HG03558 (cell line): Measurements from ENCODE around the gene PTPRH.

ENCODE experiments used
- ATAC-seq: cut with Tn5 transposase; IDR thresholded peaks from one replicate; pipeline ENCODE4 v1.9.1; 2021; ENCODE audit warnings: moderate number of reproducible peaks; ENCODE audit not compliant: unreplicated experiment; ENCODE audit errors: extremely low read depth

PTPRH gene

DNA sequence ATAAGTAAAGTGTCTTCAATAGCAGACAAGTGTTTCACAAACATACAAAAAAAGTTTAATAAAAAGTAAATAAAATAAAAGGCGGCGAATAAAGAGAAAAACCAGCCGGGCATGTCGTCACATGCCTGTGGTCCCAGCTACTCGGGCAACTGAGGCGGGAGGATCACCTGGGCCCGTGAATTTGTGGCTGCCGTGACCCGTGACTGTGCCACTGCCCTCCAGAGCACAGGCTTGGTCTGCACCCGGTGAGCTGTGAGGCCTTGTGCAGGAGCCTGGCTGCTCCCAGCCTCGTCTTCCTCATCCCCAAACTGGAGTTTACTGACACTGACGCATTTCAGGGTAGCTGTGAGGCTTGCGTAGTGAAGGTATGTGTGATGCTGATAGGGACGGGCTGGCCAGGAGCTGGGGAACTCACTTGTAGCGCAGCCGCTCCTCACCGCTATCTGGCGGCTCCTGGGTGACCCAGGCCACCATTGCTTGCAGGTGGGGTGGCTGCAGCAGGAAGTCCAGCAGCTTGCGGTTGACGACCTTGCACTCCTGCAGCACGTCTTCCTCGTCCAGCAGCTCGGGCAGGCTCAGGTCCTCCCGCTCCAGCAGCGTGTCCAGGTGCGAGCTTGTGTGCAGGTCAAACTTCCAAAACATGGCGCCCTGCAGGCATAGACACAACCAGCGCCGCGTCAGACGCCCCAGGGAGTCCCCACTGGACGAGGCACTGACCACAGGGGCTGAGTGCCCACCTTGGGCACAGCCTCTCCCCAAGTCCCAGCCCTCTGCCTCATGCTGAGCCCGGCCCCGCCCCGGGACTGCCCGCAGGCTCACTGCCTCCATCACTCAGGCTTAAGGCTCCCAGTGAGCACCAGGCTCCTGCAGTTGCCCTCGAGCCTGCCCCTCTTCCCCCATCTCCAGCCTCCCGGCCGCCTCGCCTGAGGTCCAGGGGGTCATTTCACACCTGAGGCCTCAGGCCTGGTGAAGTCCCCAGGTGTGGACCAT lies 37.5 kb upstream of the PTPRH start:
- no peak for ATAC-seq

DNA sequence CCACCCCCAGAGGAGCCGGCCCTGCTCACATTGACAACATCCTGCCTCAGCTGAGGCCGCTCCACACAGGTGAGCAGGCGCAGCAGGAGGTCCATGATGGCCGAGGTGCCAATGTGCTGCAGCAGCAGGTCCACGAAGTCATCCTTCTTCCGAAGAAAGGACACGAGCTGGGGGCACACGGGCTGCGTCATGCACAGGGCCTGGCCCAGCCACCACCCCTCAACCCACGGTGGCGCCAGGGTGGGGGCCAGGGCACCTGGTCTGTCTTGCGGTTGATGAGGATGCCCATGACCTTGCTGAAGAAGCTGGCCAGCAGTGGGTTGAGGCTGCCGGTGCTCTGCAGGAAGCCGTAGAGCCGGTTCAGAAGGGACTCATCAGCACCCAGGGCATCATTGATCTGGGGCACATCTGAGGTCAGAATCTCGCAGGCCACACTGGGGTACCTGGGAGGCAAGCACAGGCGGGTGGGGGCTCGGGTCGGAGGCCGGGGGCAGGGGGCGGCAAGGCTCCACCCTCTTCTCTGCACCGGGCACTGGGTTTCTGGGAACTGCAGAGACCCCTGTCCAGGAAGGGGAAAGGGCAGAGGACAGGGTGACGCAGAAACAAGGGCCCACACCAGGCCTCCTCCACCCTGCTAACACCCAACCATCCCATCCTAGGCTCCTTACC lies 36.1 kb upstream of the PTPRH start:
- no peak for ATAC-seq

DNA sequence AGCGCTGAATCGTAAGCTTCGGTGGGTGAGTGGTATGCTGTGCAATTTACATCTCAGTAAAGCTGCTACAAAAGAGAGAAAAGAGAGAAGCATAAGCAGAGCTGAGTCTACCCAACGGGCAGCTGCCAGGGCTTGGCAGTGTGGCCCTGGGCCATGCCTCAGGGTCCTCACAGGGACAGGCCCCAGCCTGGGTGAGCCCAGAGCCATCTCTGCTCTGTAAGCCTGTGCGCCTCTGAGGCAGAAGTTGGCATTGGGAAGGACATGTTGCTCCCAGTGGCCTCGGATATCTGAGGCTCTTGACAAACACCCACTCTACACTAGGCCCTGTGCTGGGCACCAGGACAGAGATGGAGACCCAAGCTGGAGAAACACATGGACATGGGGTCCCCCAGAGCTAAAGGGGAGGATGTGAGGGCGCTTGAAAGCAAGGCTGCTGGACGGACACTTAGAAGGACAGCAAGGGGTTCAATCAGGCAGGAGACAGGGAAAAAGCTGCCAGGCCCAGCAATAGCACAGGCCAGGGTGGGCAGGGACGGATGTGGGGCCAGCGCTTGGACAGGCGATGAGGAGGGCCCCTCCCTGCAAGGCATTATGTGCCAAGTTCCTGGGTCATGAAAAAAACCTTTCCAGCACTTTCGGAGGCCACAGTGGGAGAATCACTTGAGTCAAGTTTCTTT lies 34.8 kb upstream of the PTPRH start:
- ATAC-seq = no peak

DNA sequence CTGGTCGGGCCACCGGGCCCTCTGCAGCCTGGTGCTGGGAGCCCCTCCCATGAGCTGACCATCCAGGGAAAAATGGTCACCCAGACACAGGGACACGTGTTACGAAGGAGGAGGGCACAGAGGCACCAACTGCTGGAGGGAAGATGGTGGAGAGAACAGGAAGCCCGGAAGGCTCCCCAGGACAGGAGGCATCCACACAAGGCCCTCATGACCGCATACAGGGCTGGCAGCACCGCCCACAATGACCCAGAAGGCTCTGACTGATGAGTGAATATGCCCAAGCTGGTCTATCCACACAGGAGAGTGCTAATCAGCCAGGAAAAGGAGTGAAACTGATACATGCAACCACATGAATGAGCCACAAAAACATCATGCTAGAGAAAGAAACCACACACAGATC lies 33.2 kb upstream of the PTPRH start:
- no peak for ATAC-seq

DNA sequence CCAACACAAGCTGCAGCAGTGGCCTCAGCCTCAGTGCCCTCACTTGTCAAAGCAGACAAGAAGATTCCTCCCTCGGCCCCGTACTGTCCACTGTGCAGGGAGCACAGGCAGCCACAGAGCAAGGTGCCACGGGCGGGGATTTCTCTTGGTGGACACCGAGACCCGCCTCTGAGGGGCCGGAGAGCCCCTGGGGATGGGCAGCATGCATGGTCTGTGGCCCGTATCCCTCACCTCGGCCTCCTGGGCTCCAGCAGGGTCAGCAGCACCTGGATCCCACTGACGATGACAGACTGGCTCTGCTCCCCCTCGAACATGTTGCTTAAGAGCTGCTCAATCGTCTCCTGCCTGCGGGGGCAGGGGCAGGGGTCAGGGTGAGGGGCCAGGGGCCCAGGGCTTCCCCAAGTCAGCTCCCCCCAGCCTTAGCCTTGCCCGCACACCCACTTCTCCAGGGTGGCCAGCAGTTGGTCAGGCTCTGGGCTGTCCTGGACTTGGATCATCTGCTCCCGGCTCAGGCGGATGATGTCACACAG lies 32.7 kb upstream of the PTPRH start:
- ATAC-seq = no peak

DNA sequence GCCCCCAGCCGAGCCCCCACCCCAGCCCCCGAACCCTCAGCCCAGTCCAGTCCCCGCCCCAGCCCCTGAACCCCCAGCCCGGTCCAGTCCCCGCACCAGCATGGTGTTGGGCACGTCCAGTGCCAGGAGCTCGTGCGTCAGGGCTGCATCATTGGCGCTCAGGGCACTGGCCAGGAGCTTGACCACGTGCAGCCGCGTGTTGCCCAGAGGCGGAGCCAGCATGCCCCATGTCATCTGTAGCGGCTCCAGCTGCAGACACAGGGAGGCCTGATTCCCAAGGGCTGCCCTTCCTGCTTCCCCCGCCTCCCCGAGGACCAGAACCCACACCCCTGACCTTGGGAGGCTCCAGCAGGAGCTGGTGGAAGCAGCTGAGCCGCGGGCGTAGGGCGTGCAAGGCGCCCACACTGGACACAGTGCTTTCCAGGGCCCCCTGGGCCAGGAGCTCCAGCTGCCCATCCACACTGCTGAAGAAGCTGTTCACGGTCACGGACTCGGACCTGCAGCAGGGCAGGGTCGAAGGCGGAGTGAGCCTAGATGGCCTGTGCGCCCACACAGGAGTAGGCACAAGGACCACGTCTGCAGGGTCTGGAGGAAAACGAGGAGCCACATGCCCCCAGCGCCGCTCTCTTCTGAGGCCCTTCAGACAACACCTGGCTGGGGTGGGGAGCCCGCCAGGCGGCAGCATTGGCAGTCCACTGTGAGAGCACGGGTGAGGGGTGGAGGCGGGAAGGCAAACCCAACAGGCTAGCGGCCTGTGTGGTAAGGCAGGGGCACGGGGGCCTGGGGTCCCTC lies 32.0 kb upstream of the PTPRH start:
- ATAC-seq = no peak

DNA sequence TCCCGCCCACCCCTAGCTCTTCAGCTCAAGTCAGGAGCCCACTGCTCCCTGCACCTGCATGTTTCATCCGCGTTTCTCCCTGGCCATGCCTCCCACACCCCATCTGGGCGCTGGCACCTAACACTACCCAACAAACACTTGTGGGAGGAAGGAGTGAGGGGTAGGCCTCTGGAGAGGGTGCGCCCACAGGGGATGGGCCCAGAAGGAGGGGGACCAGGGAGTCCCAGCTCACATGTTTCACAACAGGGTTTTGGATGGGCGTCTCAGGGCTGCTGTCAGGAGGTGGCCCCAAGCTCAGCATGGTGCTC lies 31.4 kb upstream of the PTPRH start:
- no peak for ATAC-seq

DNA sequence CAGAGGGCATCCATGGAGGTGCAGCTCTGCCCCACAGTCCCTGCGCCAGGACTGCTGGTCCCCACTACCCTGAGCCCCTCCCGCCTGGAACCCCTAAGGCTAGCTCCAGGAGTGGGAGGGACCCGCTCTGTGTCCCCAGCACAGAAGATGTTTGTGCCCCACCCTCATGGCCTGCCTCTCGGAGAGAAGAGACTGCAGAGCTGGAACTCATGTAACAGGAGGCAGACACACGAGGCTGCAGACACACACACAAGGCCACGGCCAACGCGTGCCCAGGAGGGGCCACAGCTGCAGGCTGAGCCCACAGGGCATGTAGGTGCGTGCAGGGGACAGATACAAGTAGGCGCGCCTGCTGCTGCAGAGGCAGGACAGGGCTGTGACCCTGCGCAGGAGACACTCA lies 29.7 kb upstream of the PTPRH start:
- ATAC-seq = no peak

DNA sequence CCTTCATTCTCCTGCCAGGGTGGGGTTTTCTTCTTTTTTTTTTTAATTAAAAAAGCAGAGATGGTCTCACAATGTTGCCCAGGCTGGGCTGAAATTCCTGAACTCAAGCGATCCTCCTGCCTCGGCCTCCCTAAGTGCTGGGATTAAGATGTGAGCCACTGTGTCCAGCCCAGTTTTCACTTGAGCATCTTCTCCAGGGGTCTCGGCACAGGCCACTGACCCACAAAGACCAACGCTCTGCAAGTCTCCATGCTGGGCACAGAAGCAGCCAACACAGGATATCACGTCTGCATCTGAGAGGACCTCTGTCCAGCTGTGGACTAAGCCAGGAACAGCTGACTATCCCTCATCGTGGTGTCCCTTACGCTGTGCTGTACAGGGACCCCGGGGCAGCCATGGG lies 28.7 kb upstream of the PTPRH start:
- ATAC-seq = no peak

DNA sequence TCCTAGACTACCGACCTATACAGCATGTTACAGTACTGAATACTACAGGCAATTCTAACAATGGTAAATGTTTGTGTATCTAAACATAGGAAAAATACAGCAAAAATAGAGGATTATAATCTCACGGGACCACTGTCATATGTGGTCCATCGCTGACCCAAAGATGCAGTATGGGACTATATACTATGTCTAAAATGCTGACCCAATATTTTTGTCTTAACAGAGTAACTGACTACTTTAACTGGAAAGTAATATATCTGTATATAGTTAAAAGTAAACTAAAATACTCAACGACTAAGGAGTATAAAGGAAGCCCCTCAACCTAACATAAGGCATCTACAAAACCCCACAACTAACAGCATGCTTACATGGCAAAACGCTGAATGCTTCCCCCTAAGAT lies 23.7 kb upstream of the PTPRH start:
- no peak for ATAC-seq

DNA sequence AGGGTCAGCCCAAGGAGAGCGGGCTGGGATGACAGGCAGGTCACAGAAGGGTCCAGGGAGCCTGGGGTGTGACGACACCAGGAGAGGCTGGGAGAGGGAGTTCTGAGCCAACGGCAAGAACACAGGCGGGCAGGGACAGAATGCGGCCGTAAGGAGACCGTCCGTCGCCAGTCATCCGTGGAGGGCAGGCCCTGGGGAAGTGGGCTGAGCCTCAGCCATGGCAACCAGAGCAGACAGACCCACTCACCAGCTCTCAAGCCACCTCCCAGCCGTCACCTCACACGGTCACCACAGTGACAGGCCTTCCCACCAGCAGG lies 22.9 kb upstream of the PTPRH start:
- no peak for ATAC-seq

DNA sequence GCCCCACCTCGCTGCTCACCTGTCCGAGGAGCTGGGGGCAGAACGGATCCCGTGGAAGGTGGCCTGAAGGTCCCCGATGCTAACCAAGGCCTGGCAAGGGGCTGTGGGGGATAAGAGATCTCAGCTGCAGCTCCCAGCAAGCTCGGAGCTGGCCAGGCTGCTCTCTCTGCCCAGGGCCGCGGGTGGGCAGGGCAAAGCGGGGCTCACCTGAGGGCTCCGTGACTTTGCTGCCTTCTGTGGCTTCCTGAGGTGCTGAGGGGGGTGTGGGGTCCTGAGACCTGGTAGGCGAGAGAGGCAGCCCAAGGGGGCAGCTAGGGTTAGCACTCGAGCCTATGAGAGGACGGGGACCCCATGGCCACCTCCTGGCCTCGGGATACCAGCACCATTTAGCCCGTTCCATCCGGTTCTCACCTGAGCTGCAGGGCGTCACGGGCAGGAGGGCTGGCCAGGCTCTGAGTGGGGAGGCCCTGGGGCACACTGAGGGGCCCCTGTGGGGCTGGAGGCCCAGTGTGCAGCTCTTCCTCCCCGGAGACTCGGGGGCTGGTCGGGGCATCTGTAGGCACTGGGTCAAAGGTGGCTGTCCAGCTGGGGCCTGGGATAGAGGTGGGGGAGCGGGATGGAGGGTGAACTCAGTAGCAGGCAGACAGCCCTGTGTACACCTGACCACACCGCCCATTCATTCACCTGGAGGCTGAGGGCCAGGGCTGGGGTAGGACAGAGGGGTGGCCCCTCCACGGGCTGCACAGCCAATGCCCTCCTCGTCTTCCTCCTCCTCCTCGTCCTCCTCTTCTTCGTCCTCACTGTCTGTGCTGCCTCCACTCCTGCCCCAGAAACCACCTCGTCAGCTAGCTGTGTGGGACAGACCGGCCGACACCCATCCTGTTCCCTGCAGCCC lies 22.3 kb upstream of the PTPRH start:
- no peak for ATAC-seq

DNA sequence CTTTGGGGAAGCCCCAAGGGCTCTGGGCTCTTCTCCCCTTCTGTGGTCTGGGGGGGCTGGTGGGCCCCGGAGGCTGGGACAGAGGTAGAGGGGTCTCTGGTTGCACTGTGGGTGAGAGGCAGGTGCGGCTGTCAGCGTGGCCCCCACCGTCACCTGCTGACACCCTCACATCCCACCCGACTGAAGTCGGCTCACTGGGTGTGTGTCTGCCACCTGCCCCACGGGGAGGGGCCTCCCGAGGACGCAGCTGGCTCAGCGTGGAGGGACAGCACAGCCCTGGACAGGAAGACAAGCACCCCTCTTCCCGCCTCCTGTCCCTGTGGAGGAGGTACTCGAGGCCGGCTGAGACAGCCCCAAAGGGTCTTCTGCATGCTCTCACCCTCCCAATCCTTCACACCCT lies 21.5 kb upstream of the PTPRH start:
- ATAC-seq = no peak

DNA sequence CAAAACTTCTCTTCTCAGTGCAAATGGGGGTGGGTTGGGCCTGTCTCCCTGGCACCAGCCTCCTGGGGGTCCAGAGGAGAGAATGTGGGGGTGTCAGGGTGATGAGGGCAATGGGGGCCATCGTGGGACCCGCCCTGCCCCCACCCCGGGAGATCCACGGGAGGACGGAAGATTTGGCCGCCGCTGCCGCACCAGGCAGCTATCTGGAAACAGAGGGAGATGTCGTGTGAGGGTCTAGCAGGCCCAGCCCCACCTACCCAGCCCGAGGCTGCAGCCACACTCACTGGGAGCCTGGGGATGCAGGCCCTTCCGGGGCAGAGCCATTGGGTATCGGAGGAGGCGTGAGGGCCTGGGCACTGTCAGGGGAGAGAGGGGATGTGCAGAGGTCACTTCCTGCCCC lies 21.0 kb upstream of the PTPRH start:
- no peak for ATAC-seq

DNA sequence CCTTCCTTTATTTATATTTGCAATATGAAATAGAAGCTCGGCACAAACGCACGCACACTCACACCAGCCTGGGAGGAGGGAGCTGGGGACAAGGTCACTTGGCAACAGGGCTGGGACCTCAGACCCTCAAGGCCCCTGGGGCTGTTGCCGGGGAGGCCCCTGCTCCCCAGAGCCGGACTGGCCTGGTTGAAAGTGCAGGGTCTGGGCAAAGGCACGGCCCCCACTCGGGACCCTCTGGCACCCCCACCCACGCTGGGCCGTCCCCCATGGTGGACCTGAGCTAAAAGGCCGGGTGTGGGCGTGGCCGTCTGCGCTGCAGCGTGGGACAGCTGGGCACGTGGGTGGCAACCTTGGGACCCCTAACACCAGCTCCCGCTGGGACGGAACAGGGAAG lies 20.5 kb upstream of the PTPRH start:
- ATAC-seq = no peak

DNA sequence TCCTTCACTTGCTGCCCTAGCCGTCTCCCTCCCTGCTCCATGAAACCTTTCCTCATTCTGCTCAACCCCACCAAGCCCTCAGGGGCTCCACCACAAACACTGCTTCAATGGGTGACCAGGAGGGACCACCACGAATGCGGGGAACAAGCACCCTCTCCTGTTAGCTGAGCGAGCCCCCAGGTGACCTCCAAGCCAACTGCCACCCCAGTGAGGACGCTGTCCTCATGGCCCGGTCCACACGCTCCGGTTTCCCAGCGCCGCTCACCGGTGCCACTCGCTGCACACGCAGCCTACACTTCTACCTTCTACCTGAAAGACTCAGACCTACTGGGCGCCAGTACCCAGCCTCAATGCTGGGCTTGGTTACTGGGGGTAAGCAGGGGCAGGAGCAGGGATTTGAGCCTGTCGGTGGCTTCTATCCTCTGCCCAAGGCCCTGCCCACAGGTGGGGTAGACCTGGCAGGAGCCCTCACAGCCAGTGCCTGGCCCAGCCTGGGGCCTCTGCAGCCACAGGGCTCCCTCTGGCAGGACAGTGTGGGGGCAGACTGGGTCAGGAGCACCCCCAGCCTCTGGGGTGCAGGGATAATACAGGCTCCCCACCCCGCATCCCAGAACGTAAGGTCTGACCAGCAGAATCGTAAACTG lies 20.0 kb upstream of the PTPRH start:
- ATAC-seq = no peak

DNA sequence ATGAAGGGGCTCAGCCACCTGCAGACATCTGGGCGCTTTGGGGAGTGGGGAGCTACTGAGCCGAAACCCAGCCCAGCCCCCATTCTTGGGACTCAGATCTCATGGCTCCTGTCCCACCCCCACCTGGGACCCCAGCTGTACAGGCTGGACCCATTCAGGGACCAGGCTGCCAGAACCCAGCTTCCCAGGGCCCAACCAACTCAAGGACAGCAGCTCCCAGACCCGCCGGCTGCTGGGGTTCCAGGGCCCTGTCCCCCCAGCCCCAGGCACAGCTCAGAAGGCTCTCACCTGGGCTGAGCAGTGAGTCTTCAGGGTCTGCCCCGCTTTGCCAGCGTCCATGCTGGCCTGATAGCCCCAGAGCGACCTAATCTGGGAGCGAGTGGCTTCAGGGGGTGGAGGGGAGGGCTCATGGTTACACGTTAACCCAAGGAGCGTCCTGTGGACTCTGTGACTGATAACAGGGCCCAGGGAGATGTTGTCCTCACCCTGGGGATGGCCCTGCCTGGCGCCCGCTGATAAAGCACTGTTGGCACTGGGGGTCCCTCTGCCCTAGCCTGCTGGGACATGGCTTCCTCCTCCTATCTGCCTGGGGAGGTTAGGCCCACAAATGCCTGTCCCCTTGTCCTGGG lies 19.2 kb upstream of the PTPRH start, which contains the start of gene TMEM86B:
TSS of gene TMEM86B (minus strand) at position 361 of the 629 bp plus-strand sequence. CDS start at position 339, 22 bp downstream.
- ATAC-seq = no peak

DNA sequence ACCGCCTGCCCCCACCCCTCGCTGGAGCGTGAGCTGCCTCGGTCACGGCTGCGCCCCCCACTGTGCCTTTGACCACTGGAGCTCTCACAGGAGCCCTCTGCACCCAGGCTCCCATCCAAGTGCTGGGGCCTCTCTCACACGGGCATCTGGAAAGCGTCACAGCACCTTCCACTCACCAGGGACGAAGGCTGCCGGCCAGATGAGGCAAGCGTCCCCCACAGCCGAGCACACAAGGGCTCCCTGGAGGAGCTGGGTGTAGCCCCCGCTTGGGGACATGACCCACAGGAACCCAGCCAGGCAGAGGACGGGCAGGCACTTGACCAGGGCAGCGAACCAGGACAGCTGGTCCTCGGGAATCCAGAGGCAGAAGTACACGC lies 18.7 kb upstream of the PTPRH start:
- no peak for ATAC-seq
